Measurements from ENCODE around the gene FOXA3. TPM values are rescaled to one million over a fixed set of nuclear protein-coding genes. Genes with fewer than 3 reads are reported as not detected.

Gene FOXA3
- total and polyA plus RNA-seq, 2 experiments from 2014 or later, result 11.1 to 17.5 TPM

DNA sequence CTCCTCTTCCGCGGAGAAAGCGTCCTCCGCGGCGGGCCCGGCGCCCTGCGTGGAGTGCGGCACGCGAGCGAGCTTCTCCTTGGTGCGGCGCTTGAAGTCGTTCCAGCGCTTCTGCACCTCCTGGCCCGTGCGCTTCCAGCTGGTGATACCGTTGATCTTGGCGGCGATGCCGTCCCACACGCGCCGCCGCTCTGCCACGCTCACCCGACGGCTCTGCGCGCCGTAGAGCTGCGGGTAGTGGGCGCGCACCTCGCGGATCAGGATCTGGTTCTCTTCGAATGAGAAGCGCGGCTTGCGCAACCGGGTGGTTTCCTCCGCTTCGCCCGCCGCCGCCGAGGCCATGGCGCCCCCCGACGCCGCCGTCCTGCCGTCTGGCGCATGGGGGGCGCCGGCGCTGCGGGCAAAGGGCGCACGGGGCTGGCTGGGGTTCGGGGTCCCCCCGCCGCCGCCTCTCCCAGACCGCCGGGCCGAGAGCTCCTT, 37.3 kb downstream of the FOXA3 start:
- H3K9me3 Mint-ChIP-seq, result no peaks in the 10 kb centered on the region
- Histone ChIP-seq H3F3A (replicated peaks; ENCODE audit: low read depth) (peaks cover 21% of the 10 kb centered on the region; the same call in 1 of the 2 replicates), H3K4me1 (ENCODE audit: insufficient read depth) (peaks cover 6% of the 10 kb centered on the region; the same call in 1 of the 2 replicates), H3K27me3 (ENCODE audit: insufficient read depth) (peaks cover 23% of the 10 kb centered on the region), H3K36me3 (ENCODE audit: insufficient read depth) (no peaks in the 10 kb centered on the region), H3K79me2 (replicated peaks; ENCODE audit: insufficient read depth) (no peaks in the 10 kb centered on the region), H4K20me1 (replicated peaks; ENCODE audit: insufficient read depth) (no peaks in the 10 kb centered on the region; the same call in none of the 2 replicates), H3K9me2 (ENCODE audit: insufficient read depth) (no peaks in the 10 kb centered on the region), H3K27ac (ENCODE audit: low read depth) (no peak overlapping the region), H2AFZ (peak overlapping the region; percentile 90), H3K4me3 (peak overlapping the region; percentile 86), H3K4me2 (peak overlapping the region; percentile 87)
- ATAC-seq (peak; percentile 6), DNase-seq (ENCODE audit: low spot score) (peak; percentile 35)
- H3K4me1 Mint-ChIP-seq, result peaks cover 9% of the 10 kb centered on the region
- peaks cover 19% of the 10 kb centered on the region for H3K36me3 Mint-ChIP-seq (ENCODE audit: low read depth)
- H3K27ac Mint-ChIP-seq, result no peak overlapping the region
- H3K27me3 Mint-ChIP-seq (ENCODE audit: insufficient read depth, low read depth, poor library complexity), result peaks cover 20% of the 10 kb centered on the region
- peak overlapping the region; percentile 68; the same call in 2 of the 3 replicates for H3K4me3 Mint-ChIP-seq
- TF ChIP-seq, protein P1, sequence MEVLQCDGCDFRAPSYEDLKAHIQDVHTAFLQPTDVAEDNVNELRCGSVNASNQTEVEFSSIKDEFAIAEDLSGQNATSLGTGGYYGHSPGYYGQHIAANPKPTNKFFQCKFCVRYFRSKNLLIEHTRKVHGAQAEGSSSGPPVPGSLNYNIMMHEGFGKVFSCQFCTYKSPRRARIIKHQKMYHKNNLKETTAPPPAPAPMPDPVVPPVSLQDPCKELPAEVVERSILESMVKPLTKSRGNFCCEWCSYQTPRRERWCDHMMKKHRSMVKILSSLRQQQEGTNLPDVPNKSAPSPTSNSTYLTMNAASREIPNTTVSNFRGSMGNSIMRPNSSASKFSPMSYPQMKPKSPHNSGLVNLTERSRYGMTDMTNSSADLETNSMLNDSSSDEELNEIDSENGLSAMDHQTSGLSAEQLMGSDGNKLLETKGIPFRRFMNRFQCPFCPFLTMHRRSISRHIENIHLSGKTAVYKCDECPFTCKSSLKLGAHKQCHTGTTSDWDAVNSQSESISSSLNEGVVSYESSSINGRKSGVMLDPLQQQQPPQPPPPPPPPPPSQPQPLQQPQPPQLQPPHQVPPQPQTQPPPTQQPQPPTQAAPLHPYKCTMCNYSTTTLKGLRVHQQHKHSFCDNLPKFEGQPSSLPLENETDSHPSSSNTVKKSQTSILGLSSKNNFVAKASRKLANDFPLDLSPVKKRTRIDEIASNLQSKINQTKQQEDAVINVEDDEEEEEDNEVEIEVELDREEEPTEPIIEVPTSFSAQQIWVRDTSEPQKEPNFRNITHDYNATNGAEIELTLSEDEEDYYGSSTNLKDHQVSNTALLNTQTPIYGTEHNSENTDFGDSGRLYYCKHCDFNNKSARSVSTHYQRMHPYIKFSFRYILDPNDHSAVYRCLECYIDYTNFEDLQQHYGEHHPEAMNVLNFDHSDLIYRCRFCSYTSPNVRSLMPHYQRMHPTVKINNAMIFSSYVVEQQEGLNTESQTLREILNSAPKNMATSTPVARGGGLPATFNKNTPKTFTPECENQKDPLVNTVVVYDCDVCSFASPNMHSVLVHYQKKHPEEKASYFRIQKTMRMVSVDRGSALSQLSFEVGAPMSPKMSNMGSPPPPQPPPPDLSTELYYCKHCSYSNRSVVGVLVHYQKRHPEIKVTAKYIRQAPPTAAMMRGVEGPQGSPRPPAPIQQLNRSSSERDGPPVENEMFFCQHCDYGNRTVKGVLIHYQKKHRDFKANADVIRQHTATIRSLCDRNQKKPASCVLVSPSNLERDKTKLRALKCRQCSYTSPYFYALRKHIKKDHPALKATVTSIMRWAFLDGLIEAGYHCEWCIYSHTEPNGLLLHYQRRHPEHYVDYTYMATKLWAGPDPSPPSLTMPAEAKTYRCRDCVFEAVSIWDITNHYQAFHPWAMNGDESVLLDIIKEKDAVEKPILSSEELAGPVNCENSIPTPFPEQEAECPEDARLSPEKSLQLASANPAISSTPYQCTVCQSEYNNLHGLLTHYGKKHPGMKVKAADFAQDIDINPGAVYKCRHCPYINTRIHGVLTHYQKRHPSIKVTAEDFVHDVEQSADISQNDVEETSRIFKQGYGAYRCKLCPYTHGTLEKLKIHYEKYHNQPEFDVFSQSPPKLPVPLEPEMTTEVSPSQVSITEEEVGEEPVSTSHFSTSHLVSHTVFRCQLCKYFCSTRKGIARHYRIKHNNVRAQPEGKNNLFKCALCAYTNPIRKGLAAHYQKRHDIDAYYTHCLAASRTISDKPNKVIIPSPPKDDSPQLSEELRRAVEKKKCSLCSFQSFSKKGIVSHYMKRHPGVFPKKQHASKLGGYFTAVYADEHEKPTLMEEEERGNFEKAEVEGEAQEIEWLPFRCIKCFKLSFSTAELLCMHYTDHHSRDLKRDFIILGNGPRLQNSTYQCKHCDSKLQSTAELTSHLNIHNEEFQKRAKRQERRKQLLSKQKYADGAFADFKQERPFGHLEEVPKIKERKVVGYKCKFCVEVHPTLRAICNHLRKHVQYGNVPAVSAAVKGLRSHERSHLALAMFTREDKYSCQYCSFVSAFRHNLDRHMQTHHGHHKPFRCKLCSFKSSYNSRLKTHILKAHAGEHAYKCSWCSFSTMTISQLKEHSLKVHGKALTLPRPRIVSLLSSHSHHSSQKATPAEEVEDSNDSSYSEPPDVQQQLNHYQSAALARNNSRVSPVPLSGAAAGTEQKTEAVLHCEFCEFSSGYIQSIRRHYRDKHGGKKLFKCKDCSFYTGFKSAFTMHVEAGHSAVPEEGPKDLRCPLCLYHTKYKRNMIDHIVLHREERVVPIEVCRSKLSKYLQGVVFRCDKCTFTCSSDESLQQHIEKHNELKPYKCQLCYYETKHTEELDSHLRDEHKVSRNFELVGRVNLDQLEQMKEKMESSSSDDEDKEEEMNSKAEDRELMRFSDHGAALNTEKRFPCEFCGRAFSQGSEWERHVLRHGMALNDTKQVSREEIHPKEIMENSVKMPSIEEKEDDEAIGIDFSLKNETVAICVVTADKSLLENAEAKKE (CRISPR knock-in tag; IDR thresholded peaks at IDR 0.05), result no peak
- no peak for TF ChIP-seq STAT1 (IDR thresholded peaks at IDR 0.05; ENCODE audit: unreplicated experiment)
- TF ChIP-seq ZNF331 (CRISPR knock-in tag; IDR thresholded peaks at IDR 0.05; ENCODE audit: low read depth), result no peak
- TF ChIP-seq EZH2 (IDR thresholded peaks at IDR 0.05; ENCODE audit: low read depth, unreplicated experiment), result no peak
